Large intestine (tissue), 3 donors: Measurements from ENCODE around the gene MAD1L1. TPM values are rescaled to one million over a fixed set of nuclear protein-coding genes. Genes with fewer than 3 reads are reported as not detected.
"Not testable (repeated sequence)": the region's sequence is repeated elsewhere in the genome, so short reads cannot be mapped to it uniquely, and the experiment has no call there.

Experiments
- DNase-seq, 2 donors: peaks; one replicate each; pipeline versions ENCODE4 v3.0.0 to v3.0.0-alpha.2; 2013
- H3K27ac ChIP-seq: one replicate; pipeline ENCODE4 v1.5.1; 2013; ENCODE audit warnings: low read length
- H3K27me3 ChIP-seq: 2 replicates; pipeline ENCODE4 v1.6.1; 2013; ENCODE audit warnings: low read length; ENCODE audit not compliant: control insufficient read depth, insufficient read depth
- H3K36me3 ChIP-seq: 2 replicates; pipeline ENCODE4 v1.6.1; 2013; ENCODE audit warnings: low read length; ENCODE audit not compliant: control insufficient read depth, insufficient read depth
- H3K4me1 ChIP-seq: one replicate; pipeline ENCODE4 v1.6.1; 2013; ENCODE audit warnings: low read length; ENCODE audit not compliant: control insufficient read depth, insufficient read depth
- H3K4me3 ChIP-seq: one replicate; pipeline ENCODE4 v1.5.1; 2013; ENCODE audit warnings: low read length
- H3K9me3 ChIP-seq: one replicate; pipeline ENCODE4 v1.6.1; 2013; ENCODE audit warnings: mild to moderate bottlenecking, low read depth, low read length, moderate library complexity; ENCODE audit not compliant: control insufficient read depth
- WGBS: methylation state at CpG from one replicate; pipeline ENCODE4 v1.1.5; 2013; ENCODE audit warnings: low lambda C conversion rate; ENCODE audit not compliant: insufficient coverage; 5-methylcytosine and 5-hydroxymethylcytosine counted together
- polyA plus RNA-seq: library from polyadenylated mRNA; unstranded; fragments of 120-200 nt; gene quantifications from one replicate; pipeline ENCODE4 v1.2.1, GENCODE V29; 2013

The MAD1L1 gene
- polyA plus RNA-seq, 1 donor = 15.1 TPM

GRCh38 chr7:2063563-2064260 lies 169.0 kb downstream of the MAD1L1 start:
- H3K27me3 ChIP-seq = no peaks in the 10 kb centered on the region
- peaks cover 17% of the 10 kb centered on the region for H3K9me3 ChIP-seq
- no peak for DNase-seq
- H3K36me3 ChIP-seq = peaks cover 12% of the 10 kb centered on the region
- peaks cover 3% of the 10 kb centered on the region for H3K4me1 ChIP-seq
- H3K4me3 ChIP-seq = no peak overlapping the region
- H3K27ac ChIP-seq = no peak overlapping the region
- 67% methylated on average over 1 of the region's 24 CpGs for WGBS

- Histone ChIP-seq H3K9me3 (peaks cover 20% of the 10 kb centered on the region), H3K36me3 (peaks cover 6% of the 10 kb centered on the region), H3K27me3 (no peaks in the 10 kb centered on the region), H3K4me3 (no peak overlapping the region), H3K27ac (no peak overlapping the region), H3K4me1 (peaks cover 3% of the 10 kb centered on the region)
- whole genome bisulfite sequencing = no CpG with 5 or more reads among the region's 11 CpGs
- peak in 1 of 2 donors; percentile 19 for DNase-seq
Observed at GRCh38 chr7:2062648-2063047, 170.1 kb downstream of the MAD1L1 start.

GRCh38 chr7:2060701-2061100 lies 172.0 kb downstream of the MAD1L1 start:
- DNase-seq = no peak
- peaks cover 3% of the 10 kb centered on the region for H3K4me1 ChIP-seq
- H3K9me3 ChIP-seq = peaks cover 20% of the 10 kb centered on the region
- no peaks in the 10 kb centered on the region for H3K36me3 ChIP-seq
- no peaks in the 10 kb centered on the region for H3K27me3 ChIP-seq
- H3K27ac ChIP-seq = no peak overlapping the region
- WGBS = 100% methylated on average over 1 of the region's 11 CpGs
- no peak overlapping the region for H3K4me3 ChIP-seq

GRCh38 chr7:2059964-2060700 lies 172.6 kb downstream of the MAD1L1 start:
- DNase-seq = no peak
- H3K9me3 ChIP-seq = peaks cover 20% of the 10 kb centered on the region
- H3K4me1 ChIP-seq = peaks cover 3% of the 10 kb centered on the region
- no peak overlapping the region for H3K27ac ChIP-seq
- no peaks in the 10 kb centered on the region for H3K27me3 ChIP-seq
- H3K4me3 ChIP-seq = no peak overlapping the region
- H3K36me3 ChIP-seq = no peaks in the 10 kb centered on the region
- WGBS = 97% methylated on average over 13 of the region's 66 CpGs

GRCh38 chr7:2058246-2058645 lies 174.5 kb downstream of the MAD1L1 start:
- DNase-seq, H3K4me1 ChIP-seq: not testable (repeated sequence)
- WGBS = 80% methylated on average over 2 of the region's 13 CpGs

GRCh38 chr7:2055956-2056355 lies 176.8 kb downstream of the MAD1L1 start:
- Histone ChIP-seq H3K9me3 (peaks cover 20% of the 10 kb centered on the region), H3K4me1 (no peaks in the 10 kb centered on the region), H3K36me3 (no peaks in the 10 kb centered on the region), H3K27ac (no peak overlapping the region), H3K27me3 (no peaks in the 10 kb centered on the region), H3K4me3 (no peak overlapping the region)
- WGBS = 92% methylated on average over 4 of the region's 11 CpGs
- DNase-seq = no peak

More at GRCh38 chr7:2058246-2058645, 174.5 kb downstream of the MAD1L1 start:
- not testable (repeated sequence) for H3K27me3 ChIP-seq, H3K4me3 ChIP-seq, H3K27ac ChIP-seq, H3K36me3 ChIP-seq
- H3K9me3 ChIP-seq = peaks cover 20% of the 10 kb centered on the region

- DNase-seq = no peak
- Histone ChIP-seq H3K4me3 (no peak overlapping the region), H3K4me1 (no peaks in the 10 kb centered on the region), H3K36me3 (no peaks in the 10 kb centered on the region), H3K27ac (no peak overlapping the region), H3K9me3 (peaks cover 13% of the 10 kb centered on the region), H3K27me3 (no peaks in the 10 kb centered on the region)
- WGBS = no CpG with 5 or more reads among the region's 17 CpGs
Observed at GRCh38 chr7:2054927-2055326, 177.8 kb downstream of the MAD1L1 start.

- H3K4me1 ChIP-seq = no peaks in the 10 kb centered on the region
- no peaks in the 10 kb centered on the region for H3K36me3 ChIP-seq
- no peak overlapping the region for H3K4me3 ChIP-seq
- WGBS = no CpG with 5 or more reads among the region's 13 CpGs
- H3K9me3 ChIP-seq = no peaks in the 10 kb centered on the region
- H3K27ac ChIP-seq = no peak overlapping the region
- no peaks in the 10 kb centered on the region for H3K27me3 ChIP-seq
- no peak for DNase-seq
Observed at GRCh38 chr7:2053395-2053794, 179.3 kb downstream of the MAD1L1 start.

- no peaks in the 10 kb centered on the region for H3K27me3 ChIP-seq
- no peaks in the 10 kb centered on the region for H3K36me3 ChIP-seq
- H3K9me3 ChIP-seq = no peaks in the 10 kb centered on the region
- no CpG with 5 or more reads among the region's 13 CpGs for WGBS
- DNase-seq = no peak
- H3K4me1 ChIP-seq = no peaks in the 10 kb centered on the region
- no peak overlapping the region for H3K4me3 ChIP-seq
- no peak overlapping the region for H3K27ac ChIP-seq
Observed at GRCh38 chr7:2052657-2053048, 180.1 kb downstream of the MAD1L1 start.

GRCh38 chr7:2051707-2052656 lies 180.8 kb downstream of the MAD1L1 start:
- 80% methylated on average over 1 of the region's 30 CpGs for WGBS
- Histone ChIP-seq H3K27me3 (no peaks in the 10 kb centered on the region), H3K9me3 (no peaks in the 10 kb centered on the region), H3K4me1 (no peaks in the 10 kb centered on the region), H3K36me3 (no peaks in the 10 kb centered on the region), H3K4me3 (no peak overlapping the region), H3K27ac (no peak overlapping the region)
- DNase-seq = no peak
